ENCODE measurements around the gene TRIM66. TPM values are rescaled to one million over a fixed set of nuclear protein-coding genes. Genes with fewer than 3 reads are reported as not detected.

The TRIM66 gene
- total and polyA plus RNA-seq, 2 of the 8 experiments (the other 6 are each of a cell fraction or from before 2014, with no cell fraction given): 3.1 to 3.5 TPM

- no peak for TF ChIP-seq NANOG (IDR thresholded peaks at IDR 0.05; ENCODE audit: insufficient read depth, low read depth, low read length, poor library complexity, severe bottlenecking)
- no peak for TF ChIP-seq GABPA (IDR thresholded peaks at IDR 0.05; ENCODE audit: borderline replicate concordance, insufficient read depth, low read length)
- TF ChIP-seq ATF3 (IDR thresholded peaks at IDR 0.05; ENCODE audit: insufficient read depth, low read depth, low read length): no peak
- TF ChIP-seq JUN (IDR thresholded peaks at IDR 0.05; ENCODE audit: low read depth, low read length): no peak
- TF ChIP-seq BACH1 (IDR thresholded peaks at IDR 0.05; ENCODE audit: low read length): no peak
- TF ChIP-seq CHD2 (IDR thresholded peaks at IDR 0.05; ENCODE audit: low read length): no peak
These were observed 69.4 kb downstream of the TRIM66 start (continued) for GRCh38 chr11:8613036-8613435.
